ENCODE measurements around the gene PERCC1.
A peak's percentile ranks its signal among the peaks of the same experiment; 100 is the strongest.

PERCC1 gene

GRCh38 chr16:1412847-1413246 lies 18.0 kb upstream of the PERCC1 start:
- DNase-seq (ENCODE audit: low read depth), result no peak

GRCh38 chr16:1413684-1414531 lies 17.0 kb upstream of the PERCC1 start:
- DNase-seq (ENCODE audit: low read depth), result peak; percentile 46

GRCh38 chr16:1414532-1415260 lies 16.2 kb upstream of the PERCC1 start, which contains the start of gene UNKL:
UNKL (minus strand) TSS chr16:1414704; CDS start chr16:1414691, 13 bp downstream.
- peak; percentile 64 for DNase-seq (ENCODE audit: low read depth)

GRCh38 chr16:1416521-1416941 lies 14.3 kb upstream of the PERCC1 start:
- DNase-seq (ENCODE audit: low read depth), result no peak

GRCh38 chr16:1420111-1420539 lies 10.8 kb upstream of the PERCC1 start:
- DNase-seq (ENCODE audit: low read depth), result no peak

GRCh38 chr16:1422076-1422475 lies 8.8 kb upstream of the PERCC1 start:
- no peak for DNase-seq (ENCODE audit: low read depth)

- no peak for DNase-seq (ENCODE audit: low read depth)
These were observed 6.8 kb upstream of the PERCC1 start for GRCh38 chr16:1424028-1424427.

- no peak for DNase-seq (ENCODE audit: low read depth)
These were observed 5.1 kb upstream of the PERCC1 start for GRCh38 chr16:1425616-1426370.

- DNase-seq (ENCODE audit: low read depth), result no peak
These were observed 4.0 kb upstream of the PERCC1 start for GRCh38 chr16:1426734-1427471.

GRCh38 chr16:1427473-1428461 lies 3.1 kb upstream of the PERCC1 start:
- DNase-seq (ENCODE audit: low read depth), result no peak

GRCh38 chr16:1428511-1428910 lies 2.4 kb upstream of the PERCC1 start:
- DNase-seq (ENCODE audit: low read depth), result no peak

- no peak for DNase-seq (ENCODE audit: low read depth)
These were observed 1.9 kb upstream of the PERCC1 start for GRCh38 chr16:1429012-1429411.

- DNase-seq (ENCODE audit: low read depth), result no peak
These were observed 1.2 kb upstream of the PERCC1 start for GRCh38 chr16:1429631-1430030.

GRCh38 chr16:1430214-1430758 lies 592 bp upstream of the PERCC1 start:
- DNase-seq (ENCODE audit: low read depth), result no peak

- DNase-seq (ENCODE audit: low read depth), result no peak
These were observed 806 bp downstream of the PERCC1 start for GRCh38 chr16:1431497-1432270.

- DNase-seq (ENCODE audit: low read depth), result no peak
These were observed 1.7 kb downstream of the PERCC1 start for GRCh38 chr16:1432388-1433262.

- DNase-seq (ENCODE audit: low read depth), result no peak
These were observed 2.3 kb downstream of the PERCC1 start for GRCh38 chr16:1433263-1433560.

- DNase-seq (ENCODE audit: low read depth), result no peak
These were observed 2.9 kb downstream of the PERCC1 start for GRCh38 chr16:1433756-1434155.

All from EH (cell line).